Measurements from ENCODE around the gene TMEM150C.

- no peak for TF ChIP-seq CTCF (IDR thresholded peaks at IDR 0.05)
- no peak for TF ChIP-seq POLR2A (IDR thresholded peaks at IDR 0.05)
These were observed 23.1 kb upstream of the TMEM150C start for GRCh38 chr4:82584931-82585330.

Data from Peyer's patch (tissue), 4 donors.